Medulla oblongata (tissue), 1 donor: ENCODE measurements around the gene RASAL2.
A peak's percentile ranks its signal among the peaks of the same experiment; 100 is the strongest.
"Not testable (repeated sequence)": the region's sequence is repeated elsewhere in the genome, so short reads cannot be mapped to it uniquely, and the experiment has no call there.

Experiments
- DNase-seq: peaks from one replicate; pipeline ENCODE4 v3.0.0-alpha.2; 2015; ENCODE audit errors: extremely low spot score

Gene RASAL2

GRCh38 chr1:178119628-178120027, 25.7 kb downstream of the RASAL2 start:
- DNase-seq, result no peak

- DNase-seq, result no peak
These were observed 26.2 kb downstream of the RASAL2 start for GRCh38 chr1:178120088-178120487.

GRCh38 chr1:178120520-178121052, 26.7 kb downstream of the RASAL2 start:
- not testable (repeated sequence) for DNase-seq

- DNase-seq, result peak; percentile 24
These were observed 28.0 kb downstream of the RASAL2 start for GRCh38 chr1:178121883-178122282.

GRCh38 chr1:178122283-178122682, 28.4 kb downstream of the RASAL2 start:
- peak; percentile 47 for DNase-seq

- no peak for DNase-seq
These were observed 30.2 kb downstream of the RASAL2 start for GRCh38 chr1:178124115-178124514.

- no peak for DNase-seq
These were observed 32.4 kb downstream of the RASAL2 start for GRCh38 chr1:178126261-178126660.

- peak; percentile 41 for DNase-seq
These were observed 32.9 kb downstream of the RASAL2 start for GRCh38 chr1:178126741-178127185.

GRCh38 chr1:178127482-178128191, 33.7 kb downstream of the RASAL2 start:
- no peak for DNase-seq

GRCh38 chr1:178133239-178133989, 39.5 kb downstream of the RASAL2 start:
- no peak for DNase-seq

- DNase-seq, result peak; percentile 86
These were observed 40.2 kb downstream of the RASAL2 start for GRCh38 chr1:178134061-178134460.

- peak; percentile 67 for DNase-seq
These were observed 43.3 kb downstream of the RASAL2 start for GRCh38 chr1:178137238-178137637.

- no peak for DNase-seq
These were observed 48.9 kb downstream of the RASAL2 start for GRCh38 chr1:178142806-178143205.

- no peak for DNase-seq
These were observed 50.1 kb downstream of the RASAL2 start for GRCh38 chr1:178143730-178144690.

- DNase-seq, result no peak
These were observed 51.7 kb downstream of the RASAL2 start for GRCh38 chr1:178145605-178146004.

- no peak for DNase-seq
These were observed 52.5 kb downstream of the RASAL2 start for GRCh38 chr1:178146436-178146835.

- DNase-seq, result no peak
These were observed 56.7 kb downstream of the RASAL2 start for GRCh38 chr1:178150610-178151009.

- no peak for DNase-seq
These were observed 57.9 kb downstream of the RASAL2 start for GRCh38 chr1:178151831-178152230.

GRCh38 chr1:178155481-178156255, 61.8 kb downstream of the RASAL2 start:
- no peak for DNase-seq

GRCh38 chr1:178160736-178161475, 67.0 kb downstream of the RASAL2 start:
- no peak for DNase-seq
